ENCODE data around the gene BACE2.

BACE2 gene

GRCh38 chr21:41231060-41231459 lies 63.1 kb downstream of the BACE2 start:
- no peak overlapping the region for H3K9ac ChIP-seq (ENCODE audit: low read depth, low read length)
- H3K4me1 ChIP-seq (ENCODE audit: insufficient read depth, low read length) = no peaks in the 10 kb centered on the region; the same call in 1 of the 2 replicates
- H3K4me3 ChIP-seq (ENCODE audit: low read depth in 1 of 2, low read length in 2 of 2) = no peak overlapping the region
- DNase-seq (no peak), ATAC-seq (ENCODE audit: insufficient read depth, low read depth) (no peak)
- no peaks in the 10 kb centered on the region for H3K9me3 ChIP-seq (ENCODE audit: insufficient read depth, low read length, severe bottlenecking)
- H3K79me2 ChIP-seq (ENCODE audit: insufficient read depth, low read length) = no peaks in the 10 kb centered on the region
- H4K20me1 ChIP-seq (ENCODE audit: insufficient read depth, low read length) = no peaks in the 10 kb centered on the region
- no peak overlapping the region for H3K27ac ChIP-seq (ENCODE audit: low read length)
- no peak overlapping the region for H2AFZ ChIP-seq (ENCODE audit: low read depth, low read length)
- no peak overlapping the region for H3K4me2 ChIP-seq (ENCODE audit: insufficient read depth, low read length)
- H3K36me3 ChIP-seq (ENCODE audit: insufficient read depth, low read length) = no peaks in the 10 kb centered on the region
- TF ChIP-seq CTCF (IDR thresholded peaks at IDR 0.05; ENCODE audit: borderline replicate concordance, extremely low read depth, low read length, poor library complexity, severe bottlenecking) (no peak), EZH2 (IDR thresholded peaks at IDR 0.05; ENCODE audit: borderline replicate concordance, low read depth, low read length, severe bottlenecking) (no peak)
- H3K27me3 ChIP-seq (ENCODE audit: insufficient read depth, low read length, poor library complexity) = peaks cover 9% of the 10 kb centered on the region

GRCh38 chr21:41232013-41232412 lies 64.1 kb downstream of the BACE2 start:
- TF ChIP-seq CTCF (IDR thresholded peaks at IDR 0.05; ENCODE audit: borderline replicate concordance, extremely low read depth, low read length, poor library complexity, severe bottlenecking) (no peak), EZH2 (IDR thresholded peaks at IDR 0.05; ENCODE audit: borderline replicate concordance, low read depth, low read length, severe bottlenecking) (no peak)
- Histone ChIP-seq H3K4me1 (ENCODE audit: insufficient read depth, low read length) (no peaks in the 10 kb centered on the region; the same call in 1 of the 2 replicates), H2AFZ (ENCODE audit: low read depth, low read length) (no peak overlapping the region), H3K4me3 (ENCODE audit: low read depth in 1 of 2, low read length in 2 of 2) (no peak overlapping the region), H3K27me3 (ENCODE audit: insufficient read depth, low read length, poor library complexity) (peaks cover 9% of the 10 kb centered on the region), H3K4me2 (ENCODE audit: insufficient read depth, low read length) (no peak overlapping the region), H3K36me3 (ENCODE audit: insufficient read depth, low read length) (no peaks in the 10 kb centered on the region), H3K9me3 (ENCODE audit: insufficient read depth, low read length, severe bottlenecking) (no peaks in the 10 kb centered on the region), H4K20me1 (ENCODE audit: insufficient read depth, low read length) (no peaks in the 10 kb centered on the region), H3K9ac (ENCODE audit: low read depth, low read length) (no peak overlapping the region), H3K27ac (ENCODE audit: low read length) (no peak overlapping the region), H3K79me2 (ENCODE audit: insufficient read depth, low read length) (no peaks in the 10 kb centered on the region)
- DNase-seq (no peak), ATAC-seq (ENCODE audit: insufficient read depth, low read depth) (no peak)

GRCh38 chr21:41233916-41234315 lies 66.0 kb downstream of the BACE2 start:
- Histone ChIP-seq H3K9me3 (ENCODE audit: insufficient read depth, low read length, severe bottlenecking) (no peaks in the 10 kb centered on the region), H3K9ac (ENCODE audit: low read depth, low read length) (no peak overlapping the region), H3K4me1 (ENCODE audit: insufficient read depth, low read length) (no peaks in the 10 kb centered on the region), H3K4me2 (ENCODE audit: insufficient read depth, low read length) (no peak overlapping the region), H3K4me3 (ENCODE audit: low read depth in 1 of 2, low read length in 2 of 2) (no peak overlapping the region), H3K27ac (ENCODE audit: low read length) (no peak overlapping the region), H3K36me3 (ENCODE audit: insufficient read depth, low read length) (no peaks in the 10 kb centered on the region), H3K79me2 (ENCODE audit: insufficient read depth, low read length) (no peaks in the 10 kb centered on the region), H2AFZ (ENCODE audit: low read depth, low read length) (no peak overlapping the region), H4K20me1 (ENCODE audit: insufficient read depth, low read length) (no peaks in the 10 kb centered on the region), H3K27me3 (ENCODE audit: insufficient read depth, low read length, poor library complexity) (peaks cover 9% of the 10 kb centered on the region)
- no peak for TF ChIP-seq EZH2 (IDR thresholded peaks at IDR 0.05; ENCODE audit: borderline replicate concordance, low read depth, low read length, severe bottlenecking)
- no peak for TF ChIP-seq CTCF (IDR thresholded peaks at IDR 0.05; ENCODE audit: borderline replicate concordance, extremely low read depth, low read length, poor library complexity, severe bottlenecking)
- ATAC-seq (ENCODE audit: insufficient read depth, low read depth) (no peak), DNase-seq (no peak)

GRCh38 chr21:41234569-41234968 lies 66.6 kb downstream of the BACE2 start:
- no peaks in the 10 kb centered on the region for H3K9me3 ChIP-seq (ENCODE audit: insufficient read depth, low read length, severe bottlenecking)
- H3K27ac ChIP-seq (ENCODE audit: low read length) = no peak overlapping the region
- H3K79me2 ChIP-seq (ENCODE audit: insufficient read depth, low read length) = no peaks in the 10 kb centered on the region
- H2AFZ ChIP-seq (ENCODE audit: low read depth, low read length) = no peak overlapping the region
- no peaks in the 10 kb centered on the region for H3K36me3 ChIP-seq (ENCODE audit: insufficient read depth, low read length)
- H3K4me3 ChIP-seq (ENCODE audit: low read depth in 1 of 2, low read length in 2 of 2) = no peak overlapping the region
- H4K20me1 ChIP-seq (ENCODE audit: insufficient read depth, low read length) = no peaks in the 10 kb centered on the region
- H3K4me2 ChIP-seq (ENCODE audit: insufficient read depth, low read length) = no peak overlapping the region
- no peak overlapping the region for H3K9ac ChIP-seq (ENCODE audit: low read depth, low read length)
- peaks cover 4% of the 10 kb centered on the region for H3K27me3 ChIP-seq (ENCODE audit: insufficient read depth, low read length, poor library complexity)
- no peak for ATAC-seq (ENCODE audit: insufficient read depth, low read depth)
- H3K4me1 ChIP-seq (ENCODE audit: insufficient read depth, low read length) = no peaks in the 10 kb centered on the region
- TF ChIP-seq EZH2 (IDR thresholded peaks at IDR 0.05; ENCODE audit: borderline replicate concordance, low read depth, low read length, severe bottlenecking) (no peak), CTCF (IDR thresholded peaks at IDR 0.05; ENCODE audit: borderline replicate concordance, extremely low read depth, low read length, poor library complexity, severe bottlenecking) (no peak)
- no peak for DNase-seq
